Upper lobe of right lung (tissue), 1 donor: ENCODE measurements around the gene RAB1A. TPM values are rescaled to one million over a fixed set of nuclear protein-coding genes. Genes with fewer than 3 reads are reported as not detected.
"Not testable (repeated sequence)": the region's sequence is repeated elsewhere in the genome, so short reads cannot be mapped to it uniquely, and the experiment has no call there.

ENCODE experiments used
- ATAC-seq: fragments of 200-7000 bp; cut with Tn5 transposase; one replicate; pipeline ENCODE4 v1.9.1; 2020; ENCODE audit warnings: mild to moderate bottlenecking, moderate library complexity
- DNase-seq: peaks from one replicate; pipeline ENCODE4 v3.0.0-alpha.2; 2020
- H3K27ac ChIP-seq: fragments of 200-600 bp; one replicate; pipeline ENCODE4 v1.8.0; 2022
- H3K27me3 ChIP-seq: fragments of 200-600 bp; one replicate; pipeline ENCODE4 v1.8.0; 2022; ENCODE audit warnings: mild to moderate bottlenecking
- H3K36me3 ChIP-seq: fragments of 200-600 bp; one replicate; pipeline ENCODE4 v1.8.0; 2022
- H3K4me1 ChIP-seq: fragments of 200-600 bp; one replicate; pipeline ENCODE4 v1.8.0; 2022
- H3K4me3 ChIP-seq: fragments of 200-600 bp; one replicate; pipeline ENCODE4 v1.8.0; 2022; ENCODE audit warnings: mild to moderate bottlenecking
- H3K9me3 ChIP-seq: fragments of 200-600 bp; one replicate; pipeline ENCODE4 v1.8.0; 2022
- CTCF ChIP-seq: fragments of 200-600 bp; IDR thresholded peaks from one replicate; pipeline ENCODE4 v1.8.0; 2022; ENCODE audit warnings: antibody characterized with exemption
- intact Hi-C: fragments of 100-400 bp; cut with DNase I; formaldehyde crosslinking; loops from one replicate; pipeline ENCODE4 v1.11.0; 2022
- total RNA-seq: library from RNA; stranded (reverse); fragmentation: NEBNext Ultra II Directional; extraction: Animal tissue kit (Norgen Biotek cat#: 25700); gene quantifications from one replicate; pipeline ENCODE4 v1.2.1, GENCODE V29; 2021
- donor health status: DM: no; HTN: yes; CAD: no; lungs with severe emphysema.

The RAB1A gene
- total RNA-seq, 1 donor from 2014 or later, result 151 TPM

- peak; percentile 27 for TF ChIP-seq CTCF
- H3K4me1 ChIP-seq, result no peaks in the 10 kb centered on the region
- DNase-seq, result no peak
- H3K27ac ChIP-seq, result no peak overlapping the region
- H3K9me3 ChIP-seq, result no peaks in the 10 kb centered on the region
- intact Hi-C loops, result no loop called here
- no peak overlapping the region for H3K4me3 ChIP-seq
- H3K27me3 ChIP-seq, result no peaks in the 10 kb centered on the region
- no peaks in the 10 kb centered on the region for H3K36me3 ChIP-seq
- ATAC-seq, result peak; percentile 75
Observed at GRCh38 chr2:65142515-65142914, 12.6 kb upstream of the RAB1A start.

- TF ChIP-seq CTCF, result no peak
- no peaks in the 10 kb centered on the region for H3K9me3 ChIP-seq
- no peak for ATAC-seq
- no peaks in the 10 kb centered on the region for H3K36me3 ChIP-seq
- DNase-seq, result no peak
- H3K27ac ChIP-seq, result no peak overlapping the region
- intact Hi-C loops, result no loop called here
- no peak overlapping the region for H3K4me3 ChIP-seq
- H3K4me1 ChIP-seq, result no peaks in the 10 kb centered on the region
- H3K27me3 ChIP-seq, result no peaks in the 10 kb centered on the region
Observed at GRCh38 chr2:65137197-65137775, 7.4 kb upstream of the RAB1A start.

GRCh38 chr2:65136253-65136652 is 6.3 kb upstream of the RAB1A start:
- Histone ChIP-seq H3K27me3 (no peaks in the 10 kb centered on the region), H3K27ac (no peak overlapping the region), H3K4me3 (no peak overlapping the region), H3K4me1 (no peaks in the 10 kb centered on the region), H3K36me3 (no peaks in the 10 kb centered on the region), H3K9me3 (no peaks in the 10 kb centered on the region)
- no peak for TF ChIP-seq CTCF
- ATAC-seq (peak; percentile 55), DNase-seq (no peak)
- intact Hi-C loops, result no loop called here

GRCh38 chr2:65134158-65134557 is 4.3 kb upstream of the RAB1A start:
- no peak for TF ChIP-seq CTCF
- H3K27me3 ChIP-seq, result no peaks in the 10 kb centered on the region
- no peaks in the 10 kb centered on the region for H3K9me3 ChIP-seq
- no peaks in the 10 kb centered on the region for H3K36me3 ChIP-seq
- intact Hi-C loops, result no loop called here
- no peak overlapping the region for H3K27ac ChIP-seq
- ATAC-seq, result no peak
- H3K4me1 ChIP-seq, result no peaks in the 10 kb centered on the region
- no peak overlapping the region for H3K4me3 ChIP-seq
- no peak for DNase-seq

GRCh38 chr2:65133626-65134025 is 3.7 kb upstream of the RAB1A start:
- ATAC-seq (no peak), DNase-seq (no peak)
- H3K4me1 ChIP-seq, result peaks cover 2% of the 10 kb centered on the region
- H3K27ac ChIP-seq, result no peak overlapping the region
- no peaks in the 10 kb centered on the region for H3K9me3 ChIP-seq
- TF ChIP-seq CTCF, result no peak
- no peak overlapping the region for H3K4me3 ChIP-seq
- H3K27me3 ChIP-seq, result no peaks in the 10 kb centered on the region
- no peaks in the 10 kb centered on the region for H3K36me3 ChIP-seq
- intact Hi-C loops, result no loop called here

- H3K27ac ChIP-seq, ATAC-seq, H3K9me3 ChIP-seq, H3K27me3 ChIP-seq, H3K4me3 ChIP-seq, H3K36me3 ChIP-seq, H3K4me1 ChIP-seq, DNase-seq, intact Hi-C loops: not testable (repeated sequence)
Observed at GRCh38 chr2:65132930-65133329, 3.0 kb upstream of the RAB1A start.
